Right lobe of liver (tissue), 4 donors: ENCODE results near the gene SLC5A6.

Source experiments
- POLR2A ChIP-seq: fragments of 450-650 bp; IDR thresholded peaks from one replicate; pipeline ENCODE4 v1.6.1; 2017; ENCODE audit warnings: antibody characterized with exemption, mild to moderate bottlenecking
- TF ChIP-seq, protein P1 (sequence below), 4 donors: fragments of 200-600 bp in 3 of 4; fragments of 450-650 bp in 1 of 4; IDR thresholded peaks; one replicate each; pipeline versions ENCODE4 v1.5.1 to v1.8.0; 2016 to 2022; ENCODE audit warnings: antibody characterized with exemption in 4 of 4, mild to moderate bottlenecking in 2 of 4
- donor health status: DM: no; HTN: no; CAD: no.
- donor health status: DM: no; HTN: no; CAD: no.
- donor health status: DM: no; HTN: yes; CAD: no.

DNA sequence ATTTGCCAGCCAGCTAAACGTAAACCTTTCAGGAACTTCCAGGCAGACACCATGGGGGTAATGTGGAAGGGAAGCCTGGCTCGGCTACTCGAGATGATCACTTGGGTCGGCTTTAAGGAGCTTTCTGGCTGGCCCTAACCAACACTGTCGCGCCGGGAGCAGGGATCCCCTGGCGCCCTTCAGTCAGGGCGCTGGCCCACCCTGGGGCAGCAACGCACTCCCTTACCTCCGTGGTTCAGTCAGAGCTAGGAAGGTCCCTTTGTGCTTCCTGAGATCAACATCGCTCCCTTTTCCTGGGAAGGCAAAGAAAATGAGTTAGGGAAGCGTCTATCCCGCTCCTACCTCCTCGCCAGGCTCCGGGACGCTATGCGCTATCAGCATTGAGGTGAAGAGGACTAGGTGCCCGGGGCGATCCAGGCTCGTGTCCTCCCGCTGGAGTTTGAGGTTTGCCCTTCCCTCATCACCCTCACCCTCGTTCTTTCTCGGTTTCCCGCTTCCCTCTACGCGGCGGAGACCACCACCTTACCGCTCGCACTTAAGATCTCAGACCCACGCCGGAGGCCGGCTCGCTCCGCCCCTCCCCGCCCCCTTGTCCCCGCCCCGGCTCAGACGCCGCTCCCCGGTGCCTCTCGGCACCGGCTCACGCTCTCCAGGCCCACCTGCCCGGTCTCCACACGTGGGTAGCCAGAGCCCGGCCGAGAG lies 676 bp downstream of the SLC5A6 start:
- no peak for TF ChIP-seq POLR2A
- TF ChIP-seq, protein P1, sequence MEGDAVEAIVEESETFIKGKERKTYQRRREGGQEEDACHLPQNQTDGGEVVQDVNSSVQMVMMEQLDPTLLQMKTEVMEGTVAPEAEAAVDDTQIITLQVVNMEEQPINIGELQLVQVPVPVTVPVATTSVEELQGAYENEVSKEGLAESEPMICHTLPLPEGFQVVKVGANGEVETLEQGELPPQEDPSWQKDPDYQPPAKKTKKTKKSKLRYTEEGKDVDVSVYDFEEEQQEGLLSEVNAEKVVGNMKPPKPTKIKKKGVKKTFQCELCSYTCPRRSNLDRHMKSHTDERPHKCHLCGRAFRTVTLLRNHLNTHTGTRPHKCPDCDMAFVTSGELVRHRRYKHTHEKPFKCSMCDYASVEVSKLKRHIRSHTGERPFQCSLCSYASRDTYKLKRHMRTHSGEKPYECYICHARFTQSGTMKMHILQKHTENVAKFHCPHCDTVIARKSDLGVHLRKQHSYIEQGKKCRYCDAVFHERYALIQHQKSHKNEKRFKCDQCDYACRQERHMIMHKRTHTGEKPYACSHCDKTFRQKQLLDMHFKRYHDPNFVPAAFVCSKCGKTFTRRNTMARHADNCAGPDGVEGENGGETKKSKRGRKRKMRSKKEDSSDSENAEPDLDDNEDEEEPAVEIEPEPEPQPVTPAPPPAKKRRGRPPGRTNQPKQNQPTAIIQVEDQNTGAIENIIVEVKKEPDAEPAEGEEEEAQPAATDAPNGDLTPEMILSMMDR (IDR thresholded peaks at IDR 0.05): no peak
